Breast epithelium (tissue), 4 donors: ENCODE results near the gene ING4. TPM values are rescaled to one million over a fixed set of nuclear protein-coding genes. Genes with fewer than 3 reads are reported as not detected.

Experiments
- DNase-seq, 2 donors: peaks; one replicate each; pipeline ENCODE4 v3.0.0-alpha.2; 2019; ENCODE audit warnings: low spot score in 2 of 2
- H3K27ac ChIP-seq, 2 donors: fragments of 200-600 bp; sonication (generic) in 1 of 2; one replicate each; pipeline ENCODE4 v1.5.1; 2016 to 2019; ENCODE audit warnings: mild to moderate bottlenecking in 1 of 2
- H3K27me3 ChIP-seq, 2 donors: fragments of 200-600 bp; sonication (generic) in 1 of 2; one replicate each; pipeline versions ENCODE4 v1.5.1 to v1.6.0; 2017 to 2019; ENCODE audit warnings: control low read depth in 1 of 2, mild to moderate bottlenecking in 1 of 2
- H3K36me3 ChIP-seq: fragments of 200-600 bp; one replicate; pipeline ENCODE4 v1.5.1; 2019
- H3K4me1 ChIP-seq, 2 donors: fragments of 200-600 bp; sonication (generic); one replicate each; pipeline ENCODE4 v1.5.1; 2016 to 2019; ENCODE audit warnings: control low read depth in 1 of 2
- H3K4me3 ChIP-seq, 3 donors: fragments of 200-600 bp; sonication (generic); 1 replicate in 2 of 3; 2 replicates in 1 of 3; pipeline ENCODE4 v1.5.1; 2016 to 2019; ENCODE audit warnings: mild to moderate bottlenecking in 3 of 3, moderate library complexity in 2 of 3
- H3K9me3 ChIP-seq, 2 donors: fragments of 200-600 bp; sonication (generic) in 1 of 2; one replicate each; pipeline ENCODE4 v1.5.1; 2016 to 2019; ENCODE audit warnings: control low read depth in 1 of 2
- POLR2A ChIP-seq: fragments of 450-650 bp; IDR thresholded peaks from one replicate; pipeline ENCODE4 v1.6.1; 2016; ENCODE audit warnings: antibody characterized with exemption, mild to moderate bottlenecking, moderate library complexity
- POLR2AphosphoS5 ChIP-seq, 3 donors: sonication (generic); formaldehyde crosslinking; IDR thresholded peaks; one replicate each; pipeline ENCODE4 v1.6.1; 2017; ENCODE audit warnings: antibody characterized with exemption in 3 of 3
- intact Hi-C: fragments of 100-400 bp; cut with DNase I; formaldehyde crosslinking; loops from one replicate; pipeline ENCODE4 v1.15.1; 2023; ENCODE audit warnings: low total_unique reads
- total RNA-seq, 3 donors: library from RNA; depleted of rRNA; stranded (reverse); fragments of >200 nt; gene quantifications; one replicate each; pipeline ENCODE4 v1.1.0, GENCODE V29; 2016
- TF ChIP-seq, protein P1 (sequence below), 3 donors: fragments of 450-650 bp; IDR thresholded peaks; one replicate each; pipeline ENCODE4 v1.5.1; 2016 to 2017; ENCODE audit warnings: antibody characterized with exemption in 3 of 3, mild to moderate bottlenecking in 3 of 3, moderate library complexity in 3 of 3

Gene ING4
- total RNA-seq, 3 donors from 2014 or later = 51.1 to 74.2 (median 56.3) TPM

- peak in 1 of 3 donors; percentile 11 for TF ChIP-seq POLR2AphosphoS5 (IDR thresholded peaks at IDR 0.05)
- TF ChIP-seq, protein P1, sequence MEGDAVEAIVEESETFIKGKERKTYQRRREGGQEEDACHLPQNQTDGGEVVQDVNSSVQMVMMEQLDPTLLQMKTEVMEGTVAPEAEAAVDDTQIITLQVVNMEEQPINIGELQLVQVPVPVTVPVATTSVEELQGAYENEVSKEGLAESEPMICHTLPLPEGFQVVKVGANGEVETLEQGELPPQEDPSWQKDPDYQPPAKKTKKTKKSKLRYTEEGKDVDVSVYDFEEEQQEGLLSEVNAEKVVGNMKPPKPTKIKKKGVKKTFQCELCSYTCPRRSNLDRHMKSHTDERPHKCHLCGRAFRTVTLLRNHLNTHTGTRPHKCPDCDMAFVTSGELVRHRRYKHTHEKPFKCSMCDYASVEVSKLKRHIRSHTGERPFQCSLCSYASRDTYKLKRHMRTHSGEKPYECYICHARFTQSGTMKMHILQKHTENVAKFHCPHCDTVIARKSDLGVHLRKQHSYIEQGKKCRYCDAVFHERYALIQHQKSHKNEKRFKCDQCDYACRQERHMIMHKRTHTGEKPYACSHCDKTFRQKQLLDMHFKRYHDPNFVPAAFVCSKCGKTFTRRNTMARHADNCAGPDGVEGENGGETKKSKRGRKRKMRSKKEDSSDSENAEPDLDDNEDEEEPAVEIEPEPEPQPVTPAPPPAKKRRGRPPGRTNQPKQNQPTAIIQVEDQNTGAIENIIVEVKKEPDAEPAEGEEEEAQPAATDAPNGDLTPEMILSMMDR (IDR thresholded peaks at IDR 0.05) = no peak
- peak in 1 of 2 donors; percentile 71 for DNase-seq
- no peaks in the 10 kb centered on the region for H3K9me3 ChIP-seq
- intact Hi-C loops = no loop called here
- H3K27me3 ChIP-seq = no peaks in the 10 kb centered on the region
- H3K36me3 ChIP-seq = no peaks in the 10 kb centered on the region
- H3K27ac ChIP-seq = peak overlapping the region; percentile 98 to 100
- H3K4me3 ChIP-seq = peak overlapping the region in 1 of 3 donors; percentile 99
- H3K4me1 ChIP-seq = peaks cover 12 to 29% of the 10 kb centered on the region in 2 donors
These were observed 54.9 kb downstream of the ING4 start for GRCh38 chr12:6607751-6608591.

GRCh38 chr12:6606331-6607131 lies 56.4 kb downstream of the ING4 start:
- H3K4me1 ChIP-seq = peaks cover 12 to 25% of the 10 kb centered on the region in 2 donors
- H3K9me3 ChIP-seq = no peaks in the 10 kb centered on the region
- peak overlapping the region; percentile 98 to 100 for H3K27ac ChIP-seq
- no peaks in the 10 kb centered on the region for H3K27me3 ChIP-seq
- H3K4me3 ChIP-seq = peak overlapping the region; percentile 97 to 99 (median 98)
- intact Hi-C loops = no loop called here
- TF ChIP-seq POLR2AphosphoS5 (IDR thresholded peaks at IDR 0.05) = no peak
- TF ChIP-seq POLR2A = no peak
- TF ChIP-seq, protein P1 (IDR thresholded peaks at IDR 0.05) = no peak
- DNase-seq = peak; percentile 48 to 56
- no peaks in the 10 kb centered on the region for H3K36me3 ChIP-seq

DNA sequence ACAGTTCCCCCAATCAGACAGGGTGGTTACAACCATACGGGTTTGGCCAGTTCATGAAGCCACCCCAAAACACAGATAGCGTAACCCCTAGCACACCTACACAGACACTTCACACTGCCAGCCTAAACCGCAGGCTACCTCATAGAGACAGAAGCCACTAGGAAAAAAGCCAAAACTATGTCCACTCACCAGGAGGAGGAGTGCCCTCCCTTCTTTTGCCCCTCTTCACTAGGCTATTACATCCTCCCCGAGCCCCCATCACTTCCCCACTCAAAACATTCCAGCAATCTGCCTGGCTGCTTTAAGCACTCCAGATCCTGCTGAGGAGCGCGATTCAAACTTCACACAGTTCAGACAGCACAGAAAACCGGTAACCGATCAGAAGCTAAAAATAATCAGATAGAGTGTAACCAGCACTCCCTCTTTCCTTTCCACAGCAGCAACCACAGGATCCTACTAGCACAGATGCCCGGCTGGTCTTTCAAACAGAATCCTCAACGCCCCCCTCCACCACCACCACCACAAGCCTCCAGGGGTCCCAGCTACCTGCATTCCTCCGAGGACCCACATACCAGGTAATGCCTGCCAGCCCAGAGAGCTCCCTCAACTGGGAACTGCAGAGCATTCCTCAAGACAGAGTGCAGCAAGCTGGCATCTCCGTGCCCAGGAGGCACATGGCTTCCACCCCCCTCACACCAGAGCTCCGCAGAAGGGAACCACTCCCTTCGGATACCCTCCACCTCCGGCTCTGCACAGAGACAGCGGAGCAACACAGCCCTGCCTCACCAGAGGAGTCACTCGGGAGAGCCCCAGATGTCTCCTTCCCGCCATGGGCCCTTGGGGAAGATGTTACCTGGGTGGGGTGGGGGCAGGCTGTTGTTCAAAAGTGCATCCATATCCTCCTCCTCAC lies 57.2 kb downstream of the ING4 start:
- Histone ChIP-seq H3K9me3 (no peaks in the 10 kb centered on the region), H3K4me1 (peaks cover 12 to 22% of the 10 kb centered on the region in 2 donors), H3K36me3 (peaks cover 6% of the 10 kb centered on the region), H3K27ac (peak overlapping the region; percentile 98 to 100), H3K27me3 (no peaks in the 10 kb centered on the region), H3K4me3 (peak overlapping the region; percentile 97 to 99 (median 98))
- peak in 1 of 3 donors; percentile 13 for TF ChIP-seq POLR2AphosphoS5 (IDR thresholded peaks at IDR 0.05)
- TF ChIP-seq POLR2A = no peak
- intact Hi-C loops = no loop called here
- DNase-seq = peak in 1 of 2 donors; percentile 37

GRCh38 chr12:6604259-6605029 lies 58.5 kb downstream of the ING4 start:
- intact Hi-C loops = no loop called here
- peak overlapping the region; percentile 97 to 99 (median 98) for H3K4me3 ChIP-seq
- H3K4me1 ChIP-seq = peaks cover 12 to 22% of the 10 kb centered on the region in 2 donors
- H3K27ac ChIP-seq = peak overlapping the region; percentile 87 to 98
- H3K36me3 ChIP-seq = peaks cover 6% of the 10 kb centered on the region
- no peak for DNase-seq
- H3K27me3 ChIP-seq = no peaks in the 10 kb centered on the region
- H3K9me3 ChIP-seq = no peaks in the 10 kb centered on the region
- TF ChIP-seq POLR2A (no peak), POLR2AphosphoS5 (IDR thresholded peaks at IDR 0.05) (no peak)
- TF ChIP-seq, protein P1 (IDR thresholded peaks at IDR 0.05) = no peak
